Mesothelial cell of epicardium (in vitro differentiated cells): ENCODE measurements around the gene UBAP2L. TPM values are rescaled to one million over a fixed set of nuclear protein-coding genes. Genes with fewer than 3 reads are reported as not detected.
A peak's percentile ranks its signal among the peaks of the same experiment; 100 is the strongest.

Source experiments
- DNase-seq, 2 experiments: peaks; one replicate each; pipeline ENCODE4 v3.0.0; 2021; ENCODE audit warnings: low spot score in 2 of 2; ENCODE audit not compliant: unreplicated experiment in 2 of 2
- H3K27ac Mint-ChIP-seq: 2 replicates; pipeline ENCODE4 v1.8.0; 2021; ENCODE audit warnings: mixed read lengths
- H3K27me3 Mint-ChIP-seq: 2 replicates; pipeline ENCODE4 v1.8.0; 2021; ENCODE audit warnings: low read depth, mixed read lengths
- H3K36me3 Mint-ChIP-seq: 2 replicates; pipeline ENCODE4 v1.8.0; 2021; ENCODE audit warnings: mixed read lengths
- H3K4me1 Mint-ChIP-seq: 2 replicates; pipeline ENCODE4 v1.8.0; 2021; ENCODE audit warnings: mixed read lengths
- H3K4me3 Mint-ChIP-seq: 2 replicates; pipeline ENCODE4 v1.8.0; 2021; ENCODE audit warnings: mild to moderate bottlenecking, moderate library complexity, mixed read lengths
- H3K9me3 Mint-ChIP-seq: 2 replicates; pipeline ENCODE4 v1.8.0; 2021; ENCODE audit warnings: mixed read lengths
- CTCF ChIP-seq: fragments of 200-600 bp; sonication (generic); IDR thresholded peaks from one replicate; pipeline ENCODE4 v1.5.0; 2021; ENCODE audit warnings: antibody characterized with exemption; ENCODE audit not compliant: unreplicated experiment
- total RNA-seq: library from RNA; stranded (reverse); gene quantifications from 3 replicates; pipeline ENCODE4 v1.2.1, GENCODE V29; 2021

UBAP2L gene
- total RNA-seq, 1 donor from 2014 or later = 265 TPM

DNA sequence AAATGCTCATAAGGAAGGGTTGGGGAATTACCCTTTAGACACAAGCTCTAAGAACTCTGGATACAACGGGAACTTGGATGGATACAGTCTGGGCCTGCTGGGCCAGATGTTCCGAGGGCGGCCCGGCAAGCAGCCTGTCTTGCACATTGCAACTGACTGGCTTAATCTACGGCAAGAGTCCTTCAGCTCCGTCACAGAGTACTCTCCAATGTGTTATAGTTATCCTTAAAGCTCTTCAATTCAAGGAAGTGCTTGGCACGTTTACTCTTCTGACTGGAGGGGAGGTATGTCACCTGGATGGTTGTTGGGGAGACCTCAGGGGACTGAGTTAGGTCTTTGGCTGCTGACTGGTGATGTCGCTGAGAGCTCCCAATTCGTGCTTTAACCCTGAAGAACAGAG lies 13.5 kb upstream of the UBAP2L start:
- Mint-ChIP-seq H3K4me1 (no peaks in the 10 kb centered on the region), H3K9me3 (no peaks in the 10 kb centered on the region), H3K27me3 (no peaks in the 10 kb centered on the region), H3K4me3 (no peak overlapping the region), H3K27ac (peak overlapping the region; percentile 58), H3K36me3 (peaks cover 38% of the 10 kb centered on the region)
- DNase-seq = no peak
- no peak for TF ChIP-seq CTCF

DNA sequence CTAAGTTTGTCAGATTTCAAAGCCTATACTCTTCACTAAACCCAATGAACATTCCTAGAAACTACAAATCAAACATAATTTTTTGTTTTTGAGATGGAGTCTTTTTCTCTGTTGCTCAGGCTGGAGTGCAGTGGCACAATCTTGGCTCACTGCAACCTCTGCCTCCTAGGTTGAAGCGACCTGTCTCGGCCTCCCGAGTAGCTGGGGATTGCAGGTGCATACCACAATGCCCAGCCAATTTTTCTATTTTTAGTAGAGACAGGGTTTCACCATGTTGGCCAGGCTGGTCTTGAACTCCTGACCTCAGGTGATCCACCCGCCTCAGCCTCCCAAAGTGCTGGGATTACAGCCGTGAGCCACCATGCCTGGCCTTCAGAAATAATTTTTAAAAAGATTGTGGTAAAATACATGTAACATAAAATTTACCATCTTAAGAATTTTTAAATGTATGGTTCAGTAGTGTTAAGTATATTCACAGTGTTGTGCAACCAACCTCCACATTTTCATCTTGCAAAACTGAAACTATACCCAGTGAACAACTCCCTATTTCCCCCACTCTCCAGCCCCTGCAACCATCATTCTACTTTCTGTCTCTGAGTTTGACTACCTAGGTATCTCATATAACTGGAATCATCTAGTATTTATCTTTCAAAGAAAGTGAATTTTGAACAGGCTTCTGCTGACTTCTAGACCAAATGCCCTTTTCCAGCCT lies 11.9 kb upstream of the UBAP2L start:
- Mint-ChIP-seq H3K4me3 (no peak overlapping the region), H3K27ac (no peak overlapping the region), H3K4me1 (no peaks in the 10 kb centered on the region), H3K9me3 (no peaks in the 10 kb centered on the region), H3K36me3 (peaks cover 48% of the 10 kb centered on the region), H3K27me3 (no peaks in the 10 kb centered on the region)
- TF ChIP-seq CTCF = no peak
- no peak for DNase-seq

DNA sequence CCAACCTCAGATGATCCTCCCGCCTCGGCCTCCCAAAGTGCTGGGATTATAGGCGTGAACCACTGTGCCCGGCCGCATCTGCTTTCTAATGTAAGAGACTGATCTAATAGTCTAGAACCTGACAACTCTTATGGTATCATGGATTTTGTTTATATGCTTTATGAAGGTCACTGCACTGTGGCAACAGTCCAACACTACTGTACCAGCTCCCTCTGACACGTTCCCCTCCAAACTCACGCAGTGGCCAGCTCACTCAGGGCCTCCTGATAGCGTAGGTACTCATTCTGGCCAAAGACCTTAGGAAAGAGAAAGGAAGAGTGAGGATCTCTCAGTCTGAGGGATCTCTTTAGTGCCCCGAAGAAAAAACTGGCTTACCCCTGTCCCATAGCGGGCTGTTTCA lies 8.7 kb upstream of the UBAP2L start:
- no peak for TF ChIP-seq CTCF
- H3K9me3 Mint-ChIP-seq = no peaks in the 10 kb centered on the region
- H3K36me3 Mint-ChIP-seq = peaks cover 38% of the 10 kb centered on the region
- DNase-seq = no peak
- H3K4me1 Mint-ChIP-seq = no peaks in the 10 kb centered on the region
- H3K27me3 Mint-ChIP-seq = no peaks in the 10 kb centered on the region
- no peak overlapping the region for H3K4me3 Mint-ChIP-seq
- no peak overlapping the region for H3K27ac Mint-ChIP-seq

DNA sequence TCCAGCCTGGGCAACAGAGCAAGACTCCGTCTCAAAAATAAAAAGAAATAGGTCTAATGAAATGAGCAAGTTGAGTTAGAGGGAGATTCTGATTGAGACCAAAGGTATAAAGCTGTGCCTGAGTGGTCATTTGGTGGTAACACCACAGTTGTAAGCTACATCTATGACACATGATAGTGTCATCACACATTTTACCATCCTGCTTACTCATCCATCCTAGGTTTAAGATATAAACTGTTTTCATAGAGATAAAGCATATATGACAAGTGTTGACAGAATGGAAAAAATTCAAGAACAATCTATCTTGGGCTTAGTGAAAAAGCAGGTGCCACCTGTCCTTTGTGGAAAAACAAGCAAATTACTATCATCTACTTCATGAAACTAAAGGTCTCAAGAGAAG lies 7.5 kb upstream of the UBAP2L start:
- Mint-ChIP-seq H3K9me3 (no peaks in the 10 kb centered on the region), H3K4me3 (no peak overlapping the region), H3K27ac (no peak overlapping the region), H3K36me3 (peaks cover 41% of the 10 kb centered on the region), H3K4me1 (peaks cover 5% of the 10 kb centered on the region), H3K27me3 (no peaks in the 10 kb centered on the region)
- DNase-seq = no peak
- no peak for TF ChIP-seq CTCF

DNA sequence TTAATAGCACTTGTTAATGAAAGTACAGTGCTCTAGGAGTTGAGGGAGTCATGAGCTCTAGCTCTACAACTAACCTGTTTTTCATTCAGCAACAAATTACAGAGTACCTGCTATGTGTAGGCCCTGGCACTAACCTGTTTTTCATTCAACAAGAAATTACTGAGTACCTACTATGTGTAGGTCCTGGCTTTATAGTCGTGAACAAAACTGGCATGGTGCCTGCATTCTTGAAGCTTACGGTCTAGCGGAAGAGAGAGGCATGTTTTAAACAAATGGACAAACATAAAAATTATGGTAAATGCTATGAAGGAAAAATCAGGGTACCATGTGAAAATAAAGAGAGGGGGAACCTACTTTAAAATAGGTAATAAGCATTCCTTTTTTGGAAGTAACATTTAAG lies 2.2 kb upstream of the UBAP2L start:
- TF ChIP-seq CTCF = no peak
- Mint-ChIP-seq H3K27ac (peak overlapping the region; percentile 100), H3K27me3 (no peaks in the 10 kb centered on the region), H3K4me1 (peaks cover 38% of the 10 kb centered on the region), H3K36me3 (peaks cover 25% of the 10 kb centered on the region), H3K9me3 (no peaks in the 10 kb centered on the region), H3K4me3 (peak overlapping the region; percentile 88)
- no peak for DNase-seq

DNA sequence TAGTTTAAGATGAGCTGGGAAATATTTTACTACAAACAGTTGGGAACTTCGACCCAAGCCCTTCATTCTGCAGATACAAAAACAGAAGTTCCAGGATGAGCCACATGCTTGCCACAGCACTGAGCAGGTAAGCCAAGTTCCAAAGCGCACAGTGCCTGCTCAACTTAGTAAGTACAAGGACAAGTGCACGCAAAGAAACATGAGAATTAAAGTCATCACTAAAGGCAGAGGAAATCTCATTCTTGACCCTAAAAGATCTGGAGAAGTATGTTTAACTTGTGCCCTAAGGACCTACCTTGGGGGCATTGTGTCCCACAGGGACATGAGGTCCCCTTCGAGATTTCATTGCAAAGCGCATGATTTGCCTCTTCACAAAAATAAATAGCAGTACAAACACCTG lies 1.2 kb upstream of the UBAP2L start:
- H3K4me3 Mint-ChIP-seq = peak overlapping the region; percentile 88
- H3K9me3 Mint-ChIP-seq = no peaks in the 10 kb centered on the region
- TF ChIP-seq CTCF = no peak
- H3K27ac Mint-ChIP-seq = peak overlapping the region; percentile 100
- H3K36me3 Mint-ChIP-seq = peaks cover 18% of the 10 kb centered on the region
- no peak for DNase-seq
- no peaks in the 10 kb centered on the region for H3K27me3 Mint-ChIP-seq
- peaks cover 48% of the 10 kb centered on the region for H3K4me1 Mint-ChIP-seq
